MM.1S (cell line): ENCODE measurements around the gene UCP2.

Experiments
- CTCF ChIP-seq: fragments of 300-600 bp; sonication (generic); IDR thresholded peaks from 2 replicates; pipeline ENCODE4 v1.5.1; 2016; ENCODE audit warnings: antibody characterized with exemption, low read length, mixed read lengths
- EZH2 ChIP-seq: fragments of 300-600 bp; sonication (generic); optimal IDR thresholded peaks from 2 replicates; pipeline ENCODE3; 2017; ENCODE audit warnings: low read depth, mild to moderate bottlenecking, antibody characterized with exemption, low read length, mixed read lengths

- TF ChIP-seq CTCF (no peak), EZH2 (no peak)
These were observed 28.9 kb upstream of the UCP2 start for GRCh38 chr11:74011360-74012073.
